Keratinocyte (primary cell): Measurements from ENCODE around the gene PCCA. TPM values are rescaled to one million over a fixed set of nuclear protein-coding genes. Genes with fewer than 3 reads are reported as not detected.

Experiments used
- DNase-seq: peaks from one replicate; pipeline ENCODE4 v3.0.0-alpha.2; 2011; ENCODE audit warnings: low read depth, missing footprints, low spot score
- FAIRE-seq: peaks from 2 replicates; lab custom pipeline; 2011; peaks lifted over from hg19 to GRCh38; lab: Jason Lieb, UNC
- H2AFZ ChIP-seq: 2 replicates; pipeline ENCODE4 v1.6.0; 2012; ENCODE audit warnings: low read length, control low read depth, inconsistent platforms; ENCODE audit not compliant: control insufficient read depth
- H3K27ac ChIP-seq: 2 replicates; pipeline ENCODE4 v1.5.1; 2011; ENCODE audit warnings: low read length; ENCODE audit not compliant: control insufficient read depth, insufficient read depth
- H3K27me3 ChIP-seq: 3 replicates; pipeline ENCODE4 v1.6.0; 2011; ENCODE audit warnings: low read length; ENCODE audit not compliant: control insufficient read depth, insufficient read depth; ENCODE audit errors: extremely low read depth
- H3K36me3 ChIP-seq, 2 experiments: 2 replicates in 1 of 2; 3 replicates in 1 of 2; pipeline ENCODE4 v1.5.1; 2011; ENCODE audit warnings: low read length in 2 of 2, mild to moderate bottlenecking in 1 of 2; ENCODE audit not compliant: control insufficient read depth in 2 of 2, insufficient read depth in 2 of 2; ENCODE audit errors: extremely low read depth in 1 of 2
- H3K4me1 ChIP-seq: 3 replicates; pipeline ENCODE4 v1.5.1; 2011; ENCODE audit warnings: low read length; ENCODE audit not compliant: control insufficient read depth, insufficient read depth; ENCODE audit errors: extremely low read depth
- H3K4me2 ChIP-seq: 3 replicates; pipeline ENCODE4 v1.6.0; 2011; ENCODE audit warnings: low read depth, low read length; ENCODE audit not compliant: control insufficient read depth, insufficient read depth; ENCODE audit errors: extremely low read depth
- H3K4me3 ChIP-seq, 3 experiments: fragments of 200-600 bp in 1 of 3; sonication (generic) in 1 of 3; 2 replicates in 2 of 3; 3 replicates in 1 of 3; pipeline ENCODE4 v1.5.1; 2011 to 2016; ENCODE audit warnings: low read length in 3 of 3, mild to moderate bottlenecking in 3 of 3, control low read depth in 2 of 3, inconsistent platforms in 1 of 3, low read depth in 1 of 3, mixed read lengths in 1 of 3, mixed run types in 1 of 3, moderate library complexity in 1 of 3; ENCODE audit not compliant: control insufficient read depth in 2 of 3, insufficient read depth in 2 of 3; ENCODE audit errors: extremely low read depth in 1 of 3
- H3K79me2 ChIP-seq: 2 replicates; pipeline ENCODE4 v1.6.0; 2012; ENCODE audit warnings: low read length; ENCODE audit not compliant: control insufficient read depth, insufficient read depth
- H3K9ac ChIP-seq: 3 replicates; pipeline ENCODE4 v1.6.0; 2011; ENCODE audit warnings: low read length; ENCODE audit not compliant: control insufficient read depth, insufficient read depth; ENCODE audit errors: extremely low read depth
- H3K9me1 ChIP-seq: 3 replicates; pipeline ENCODE4 v1.6.0; 2011; ENCODE audit warnings: low read length; ENCODE audit not compliant: control insufficient read depth, insufficient read depth; ENCODE audit errors: extremely low read depth
- H3K9me3 ChIP-seq: 2 replicates; pipeline ENCODE4 v1.5.1; 2012; ENCODE audit warnings: low read depth, low read length; ENCODE audit not compliant: control insufficient read depth
- H4K20me1 ChIP-seq: 3 replicates; pipeline ENCODE4 v1.6.0; 2011; ENCODE audit warnings: low read length; ENCODE audit not compliant: control insufficient read depth, insufficient read depth; ENCODE audit errors: extremely low read depth
- CTCF ChIP-seq, 3 experiments: IDR thresholded peaks in 1 of 3; conservative IDR thresholded peaks in 1 of 3; optimal IDR thresholded peaks in 1 of 3; 2 replicates in 2 of 3; 3 replicates in 1 of 3; pipeline versions ENCODE3 to v1.5.1; 2011; ENCODE audit warnings: low read length in 3 of 3, mild to moderate bottlenecking in 3 of 3, moderate library complexity in 2 of 3, control low read depth in 1 of 3, inconsistent platforms in 1 of 3; ENCODE audit not compliant: insufficient read depth in 2 of 3; ENCODE audit errors: extremely low read depth in 1 of 3
- EZH2 ChIP-seq: IDR thresholded peaks from one replicate; pipeline ENCODE4 v1.6.1; 2012; ENCODE audit warnings: inconsistent platforms, mild to moderate bottlenecking, low read length, moderate library complexity
- dilution Hi-C: fragments of 300-500 bp; cut with MboI; formaldehyde crosslinking; loops from one replicate; pipeline ENCODE4 v1.7.0; 2020; ENCODE audit warnings: low sequenced_read_pairs; ENCODE audit not compliant: extremely low pct_ligation_motif_present
- polyA plus RNA-seq, 5 experiments: library from polyadenylated mRNA; depleted of rRNA in 3 of 5; stranded (reverse) in 3 of 5; stranded (forward) in 1 of 5; unstranded in 1 of 5; fragments of >200 nt; gene quantifications; 1 replicate in 1 of 5; 2 replicates in 3 of 5; 3 replicates in 1 of 5; pipeline versions ENCODE4 v1.2.1 to v1.2.3, GENCODE V29; 2011 to 2012; ENCODE audit warnings: missing spikeins in 2 of 5, low read depth in 1 of 5, low replicate concordance in 1 of 5

PCCA gene
- polyA plus RNA-seq, 1 donor (not counting 4 experiments of a cell fraction or from before 2014, with no cell fraction given): 8.1 TPM

- H3K4me1 ChIP-seq: no peaks in the 10 kb centered on the region
- no peaks in the 10 kb centered on the region for H3K36me3 ChIP-seq
- H3K9ac ChIP-seq: no peak overlapping the region
- no peaks in the 10 kb centered on the region for H3K9me3 ChIP-seq
- FAIRE-seq (no peak), DNase-seq (no peak)
- no peak overlapping the region for H2AFZ ChIP-seq
- TF ChIP-seq EZH2 (no peak), CTCF (optimal IDR thresholded peaks at IDR 0.05 in 1 of 3, IDR thresholded peaks at IDR 0.05 in 1 of 3, conservative IDR thresholded peaks at IDR 0.05 in 1 of 3; ENCODE audit: extremely low read depth in 1 of 3, insufficient read depth in 2 of 3, low read length in 3 of 3) (no peak)
- no peaks in the 10 kb centered on the region for H3K27me3 ChIP-seq
- H4K20me1 ChIP-seq: no peaks in the 10 kb centered on the region
- dilution Hi-C loops: no loop called here
- H3K79me2 ChIP-seq: no peaks in the 10 kb centered on the region
- no peak overlapping the region for H3K27ac ChIP-seq
- H3K4me2 ChIP-seq: no peak overlapping the region
- no peaks in the 10 kb centered on the region for H3K9me1 ChIP-seq
- no peak overlapping the region for H3K4me3 ChIP-seq
Observed at GRCh38 chr13:100561158-100561499, 472.2 kb downstream of the PCCA start.

- Histone ChIP-seq H3K4me2 (no peak overlapping the region), H3K9me3 (no peaks in the 10 kb centered on the region), H3K4me3 (no peak overlapping the region), H2AFZ (no peak overlapping the region), H3K27ac (no peak overlapping the region), H3K79me2 (no peaks in the 10 kb centered on the region), H3K9ac (no peak overlapping the region), H4K20me1 (no peaks in the 10 kb centered on the region), H3K9me1 (no peaks in the 10 kb centered on the region), H3K4me1 (no peaks in the 10 kb centered on the region), H3K36me3 (no peaks in the 10 kb centered on the region), H3K27me3 (no peaks in the 10 kb centered on the region)
- no peak for TF ChIP-seq CTCF (optimal IDR thresholded peaks at IDR 0.05 in 1 of 3, IDR thresholded peaks at IDR 0.05 in 1 of 3, conservative IDR thresholded peaks at IDR 0.05 in 1 of 3; ENCODE audit: extremely low read depth in 1 of 3, insufficient read depth in 2 of 3, low read length in 3 of 3)
- TF ChIP-seq EZH2: no peak
- no peak for FAIRE-seq
- dilution Hi-C loops: no loop called here
- no peak for DNase-seq
Observed at GRCh38 chr13:100561599-100562204, 472.8 kb downstream of the PCCA start.
